Measurements from ENCODE around the gene STAT1.

Gene STAT1

DNA sequence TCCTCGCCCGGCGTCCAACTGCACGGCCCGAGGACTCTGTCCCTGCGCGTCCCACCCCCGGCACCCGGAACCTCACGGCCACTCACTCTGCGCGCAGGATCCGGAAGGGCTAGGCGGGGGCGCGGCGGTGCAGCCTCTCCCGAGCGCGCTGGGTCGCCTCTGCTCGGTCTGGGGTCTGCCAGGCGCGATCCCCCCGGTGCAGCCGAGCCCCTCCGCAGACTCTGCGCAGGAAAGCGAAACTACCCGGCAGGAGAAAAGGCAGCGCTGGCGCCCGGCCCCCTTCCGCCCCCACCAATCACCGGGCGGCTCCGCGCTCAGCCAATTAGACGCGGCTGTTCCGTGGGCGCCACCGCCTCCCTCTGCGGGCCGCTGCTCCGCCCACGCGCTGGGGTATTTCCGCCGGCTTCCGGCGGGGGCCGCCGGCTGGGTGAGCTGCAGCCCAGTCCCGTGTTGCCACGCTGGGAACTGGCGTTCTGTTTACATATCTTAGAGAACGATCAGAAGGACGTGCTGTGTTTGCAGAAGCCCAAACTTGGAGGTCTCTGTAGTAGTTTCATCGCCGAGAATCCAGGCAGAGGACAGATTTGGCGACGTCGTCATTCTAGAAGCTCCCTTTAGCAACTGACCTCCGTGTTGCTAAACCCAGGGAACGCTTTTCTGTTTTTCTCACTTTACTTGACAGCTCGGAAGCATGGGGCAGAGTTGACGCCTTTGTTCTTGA, at the start of gene STAT1:
TSS of gene STAT1 (minus strand) at position 240 of the 721 bp plus-strand sequence. CDS start 4,168 bp downstream, outside the sequence.
- peak within 1 kb of the TSS; percentile 78 for H3K9ac ChIP-seq (ENCODE audit: low read length)
- peak within 1 kb of the TSS; percentile 52 for H3K4me3 ChIP-seq (ENCODE audit: low read length)
- H3K4me1 ChIP-seq (ENCODE audit: control insufficient read depth, insufficient read depth, low read length): peaks cover 21% of the 10 kb centered on the region
- H3K27me3 ChIP-seq (ENCODE audit: control insufficient read depth, insufficient read depth, low read length): no peaks in the 10 kb centered on the region
- H3K9me3 ChIP-seq (ENCODE audit: control insufficient read depth, low read length): no peaks in the 10 kb centered on the region
- H3K36me3 ChIP-seq (ENCODE audit: control insufficient read depth, insufficient read depth, low read length): no peaks in the 10 kb centered on the region

DNA sequence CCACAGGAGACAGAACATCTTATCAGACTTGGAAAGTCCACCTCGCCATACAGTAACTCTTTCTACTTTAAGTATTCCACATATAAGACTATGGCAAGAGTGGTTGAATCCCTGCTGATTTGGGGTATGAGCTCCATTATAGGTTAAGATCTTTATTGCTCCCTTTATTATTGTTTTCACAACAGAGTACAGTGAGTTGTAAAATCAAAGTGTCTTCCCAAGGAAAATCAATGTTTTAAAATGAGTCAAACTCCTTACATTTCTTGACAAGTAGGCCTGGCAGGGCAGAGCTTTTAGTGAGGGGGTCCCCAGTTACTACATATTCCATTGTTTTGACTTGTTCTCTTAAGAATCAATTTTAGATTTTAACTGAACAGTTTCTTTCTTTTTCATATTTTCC, 49.6 kb upstream of the STAT1 start:
- H3K27me3 ChIP-seq (ENCODE audit: control insufficient read depth, insufficient read depth, low read length): no peaks in the 10 kb centered on the region
- no peak overlapping the region for H3K4me3 ChIP-seq (ENCODE audit: low read length)
- no peaks in the 10 kb centered on the region for H3K9me3 ChIP-seq (ENCODE audit: control insufficient read depth, low read length)
- H3K4me1 ChIP-seq (ENCODE audit: control insufficient read depth, insufficient read depth, low read length): no peaks in the 10 kb centered on the region
- H3K36me3 ChIP-seq (ENCODE audit: control insufficient read depth, insufficient read depth, low read length): no peaks in the 10 kb centered on the region
- H3K9ac ChIP-seq (ENCODE audit: low read length): no peak overlapping the region

DNA sequence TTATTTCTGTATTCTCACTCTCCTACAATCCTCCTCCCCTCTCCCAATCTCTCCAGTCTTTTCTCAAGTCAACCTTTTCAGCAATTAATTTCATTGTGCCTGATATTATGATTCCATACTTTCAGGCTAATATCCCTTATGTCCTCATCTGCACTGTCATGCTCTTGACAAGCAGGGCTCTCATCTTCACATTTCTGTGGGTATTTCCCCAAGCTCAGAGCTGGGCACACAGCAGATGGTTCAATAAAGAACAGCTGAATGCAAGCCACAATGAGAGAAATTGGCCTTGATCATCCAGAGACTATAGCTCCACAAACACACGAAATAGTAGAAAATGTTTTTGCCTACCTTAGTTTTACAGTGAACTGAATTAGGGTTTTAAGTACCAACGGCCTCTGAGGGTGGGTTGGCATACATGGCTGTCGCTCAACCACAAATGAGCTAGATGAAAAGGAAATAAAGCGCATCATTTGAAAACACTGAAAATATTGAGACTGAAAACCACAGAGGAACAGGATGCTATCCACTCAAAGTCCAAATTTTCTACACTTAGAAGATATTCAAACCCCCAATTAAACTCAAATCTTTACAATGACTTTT, 47.5 kb upstream of the STAT1 start:
- no peaks in the 10 kb centered on the region for H3K9me3 ChIP-seq (ENCODE audit: control insufficient read depth, low read length)
- H3K9ac ChIP-seq (ENCODE audit: low read length): no peak overlapping the region
- no peaks in the 10 kb centered on the region for H3K36me3 ChIP-seq (ENCODE audit: control insufficient read depth, insufficient read depth, low read length)
- H3K4me1 ChIP-seq (ENCODE audit: control insufficient read depth, insufficient read depth, low read length): no peaks in the 10 kb centered on the region
- no peaks in the 10 kb centered on the region for H3K27me3 ChIP-seq (ENCODE audit: control insufficient read depth, insufficient read depth, low read length)
- H3K4me3 ChIP-seq (ENCODE audit: low read length): no peak overlapping the region

- no peak overlapping the region for H3K4me3 ChIP-seq (ENCODE audit: low read length)
- H3K9me3 ChIP-seq (ENCODE audit: control insufficient read depth, low read length): no peaks in the 10 kb centered on the region
- no peaks in the 10 kb centered on the region for H3K27me3 ChIP-seq (ENCODE audit: control insufficient read depth, insufficient read depth, low read length)
- no peaks in the 10 kb centered on the region for H3K4me1 ChIP-seq (ENCODE audit: control insufficient read depth, insufficient read depth, low read length)
- no peaks in the 10 kb centered on the region for H3K36me3 ChIP-seq (ENCODE audit: control insufficient read depth, insufficient read depth, low read length)
- H3K9ac ChIP-seq (ENCODE audit: low read length): no peak overlapping the region
Measured at GRCh38 chr2:191059308-191059707, 45.3 kb upstream of the STAT1 start.

- Histone ChIP-seq H3K4me1 (ENCODE audit: control insufficient read depth, insufficient read depth, low read length) (no peaks in the 10 kb centered on the region), H3K36me3 (ENCODE audit: control insufficient read depth, insufficient read depth, low read length) (no peaks in the 10 kb centered on the region), H3K9me3 (ENCODE audit: control insufficient read depth, low read length) (no peaks in the 10 kb centered on the region), H3K9ac (ENCODE audit: low read length) (no peak overlapping the region), H3K4me3 (ENCODE audit: low read length) (no peak overlapping the region), H3K27me3 (ENCODE audit: control insufficient read depth, insufficient read depth, low read length) (no peaks in the 10 kb centered on the region)
Measured at GRCh38 chr2:191056228-191056627, 42.3 kb upstream of the STAT1 start.

GRCh38 chr2:191053256-191053655, 39.3 kb upstream of the STAT1 start:
- no peak overlapping the region for H3K4me3 ChIP-seq (ENCODE audit: low read length)

GRCh38 chr2:191051825-191052778, 38.1 kb upstream of the STAT1 start:
- no peaks in the 10 kb centered on the region for H3K4me1 ChIP-seq (ENCODE audit: control insufficient read depth, insufficient read depth, low read length)
- H3K4me3 ChIP-seq (ENCODE audit: low read length): no peak overlapping the region
- H3K36me3 ChIP-seq (ENCODE audit: control insufficient read depth, insufficient read depth, low read length): no peaks in the 10 kb centered on the region
- no peak overlapping the region for H3K9ac ChIP-seq (ENCODE audit: low read length)
- H3K9me3 ChIP-seq (ENCODE audit: control insufficient read depth, low read length): no peaks in the 10 kb centered on the region
- peaks cover 4% of the 10 kb centered on the region for H3K27me3 ChIP-seq (ENCODE audit: control insufficient read depth, insufficient read depth, low read length)

More at GRCh38 chr2:191053256-191053655, 39.3 kb upstream of the STAT1 start:
- H3K9ac ChIP-seq (ENCODE audit: low read length): no peak overlapping the region
- H3K4me1 ChIP-seq (ENCODE audit: control insufficient read depth, insufficient read depth, low read length): no peaks in the 10 kb centered on the region
- H3K27me3 ChIP-seq (ENCODE audit: control insufficient read depth, insufficient read depth, low read length): peaks cover 4% of the 10 kb centered on the region
- no peaks in the 10 kb centered on the region for H3K36me3 ChIP-seq (ENCODE audit: control insufficient read depth, insufficient read depth, low read length)
- no peaks in the 10 kb centered on the region for H3K9me3 ChIP-seq (ENCODE audit: control insufficient read depth, low read length)

- Histone ChIP-seq H3K4me1 (ENCODE audit: control insufficient read depth, insufficient read depth, low read length) (no peaks in the 10 kb centered on the region), H3K4me3 (ENCODE audit: low read length) (no peak overlapping the region), H3K36me3 (ENCODE audit: control insufficient read depth, insufficient read depth, low read length) (no peaks in the 10 kb centered on the region), H3K9me3 (ENCODE audit: control insufficient read depth, low read length) (no peaks in the 10 kb centered on the region), H3K9ac (ENCODE audit: low read length) (no peak overlapping the region), H3K27me3 (ENCODE audit: control insufficient read depth, insufficient read depth, low read length) (peaks cover 4% of the 10 kb centered on the region)
Measured at GRCh38 chr2:191051177-191051576, 37.2 kb upstream of the STAT1 start.

DNA sequence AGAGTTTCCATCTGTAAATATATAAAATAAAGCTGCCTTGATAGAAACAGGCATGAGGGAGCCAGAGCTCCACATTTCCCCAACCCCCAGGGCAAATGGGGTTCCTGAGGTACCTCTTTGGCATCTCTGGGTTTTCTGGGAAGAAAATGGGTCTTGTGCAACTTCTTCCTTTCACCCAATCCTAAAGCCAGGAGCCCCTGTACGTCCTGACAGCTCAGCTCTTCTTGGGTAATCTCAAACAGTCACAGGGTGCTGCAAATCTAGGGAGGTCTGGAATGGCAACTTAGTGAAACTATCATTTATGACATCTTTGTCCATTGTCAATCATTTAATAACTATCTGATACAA, 36.6 kb upstream of the STAT1 start:
- no peaks in the 10 kb centered on the region for H3K4me1 ChIP-seq (ENCODE audit: control insufficient read depth, insufficient read depth, low read length)
- no peaks in the 10 kb centered on the region for H3K36me3 ChIP-seq (ENCODE audit: control insufficient read depth, insufficient read depth, low read length)
- H3K9me3 ChIP-seq (ENCODE audit: control insufficient read depth, low read length): no peaks in the 10 kb centered on the region
- no peak overlapping the region for H3K9ac ChIP-seq (ENCODE audit: low read length)
- H3K27me3 ChIP-seq (ENCODE audit: control insufficient read depth, insufficient read depth, low read length): peaks cover 4% of the 10 kb centered on the region
- H3K4me3 ChIP-seq (ENCODE audit: low read length): no peak overlapping the region

DNA sequence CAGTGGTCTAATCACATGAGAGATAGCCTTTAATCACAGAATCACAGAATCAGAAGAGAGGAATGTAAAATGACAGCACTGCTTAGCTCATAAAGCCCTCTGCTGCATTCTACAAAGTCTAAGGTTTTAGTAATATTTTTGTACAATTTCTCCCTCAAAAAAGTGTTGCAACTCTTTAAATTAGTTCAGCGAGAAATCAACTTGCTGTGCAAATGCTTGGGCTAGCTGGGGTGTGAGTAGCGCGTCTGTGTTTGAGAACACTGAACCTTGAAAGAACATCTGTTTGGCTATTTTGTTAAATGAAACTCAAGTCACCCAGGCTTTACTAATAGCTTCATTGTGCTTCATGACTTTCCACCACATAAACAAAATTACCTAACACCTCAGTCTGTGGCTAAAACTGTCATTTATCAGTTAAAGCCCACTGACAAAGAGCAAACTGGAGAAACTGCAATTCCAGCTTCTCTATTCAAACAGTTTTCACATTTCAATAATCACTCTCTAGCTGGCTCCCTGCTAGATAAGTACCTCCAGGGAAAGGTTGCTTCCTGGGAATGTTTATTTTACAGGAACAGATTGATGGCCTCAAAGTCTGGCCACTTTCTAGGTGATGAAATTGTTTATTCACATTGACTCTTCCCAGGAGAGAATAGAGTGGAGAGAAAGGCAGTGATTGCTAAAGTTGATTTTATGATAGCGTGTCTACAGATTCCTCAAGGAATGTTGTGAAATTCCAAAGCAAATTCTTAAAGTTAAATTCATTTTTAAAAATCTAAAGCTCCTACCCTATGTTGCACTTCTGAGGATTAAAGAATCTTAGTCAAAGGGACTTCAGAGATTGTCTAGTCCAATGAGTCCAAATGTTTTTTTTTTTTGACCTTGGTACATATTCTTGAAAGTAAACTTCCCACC, 36.0 kb upstream of the STAT1 start:
- Histone ChIP-seq H3K36me3 (ENCODE audit: control insufficient read depth, insufficient read depth, low read length) (no peaks in the 10 kb centered on the region), H3K9ac (ENCODE audit: low read length) (no peak overlapping the region), H3K27me3 (ENCODE audit: control insufficient read depth, insufficient read depth, low read length) (peaks cover 4% of the 10 kb centered on the region), H3K4me1 (ENCODE audit: control insufficient read depth, insufficient read depth, low read length) (no peaks in the 10 kb centered on the region), H3K4me3 (ENCODE audit: low read length) (no peak overlapping the region), H3K9me3 (ENCODE audit: control insufficient read depth, low read length) (no peaks in the 10 kb centered on the region)

- H3K36me3 ChIP-seq (ENCODE audit: control insufficient read depth, insufficient read depth, low read length): no peaks in the 10 kb centered on the region
- H3K4me3 ChIP-seq (ENCODE audit: low read length): no peak overlapping the region
- peaks cover 4% of the 10 kb centered on the region for H3K27me3 ChIP-seq (ENCODE audit: control insufficient read depth, insufficient read depth, low read length)
- H3K9me3 ChIP-seq (ENCODE audit: control insufficient read depth, low read length): no peaks in the 10 kb centered on the region
- H3K4me1 ChIP-seq (ENCODE audit: control insufficient read depth, insufficient read depth, low read length): no peaks in the 10 kb centered on the region
- no peak overlapping the region for H3K9ac ChIP-seq (ENCODE audit: low read length)
Measured at GRCh38 chr2:191048073-191048472, 34.1 kb upstream of the STAT1 start.

Data from mucosa of stomach (tissue), 1 donor.